ENCODE results near the gene POLG2. TPM values are rescaled to one million over a fixed set of nuclear protein-coding genes. Genes with fewer than 3 reads are reported as not detected.

The POLG2 gene
- total and polyA plus RNA-seq, 2 of the 8 experiments (the other 6 are each of a cell fraction or from before 2014, with no cell fraction given), result 9.7 to 34.3 TPM

DNA sequence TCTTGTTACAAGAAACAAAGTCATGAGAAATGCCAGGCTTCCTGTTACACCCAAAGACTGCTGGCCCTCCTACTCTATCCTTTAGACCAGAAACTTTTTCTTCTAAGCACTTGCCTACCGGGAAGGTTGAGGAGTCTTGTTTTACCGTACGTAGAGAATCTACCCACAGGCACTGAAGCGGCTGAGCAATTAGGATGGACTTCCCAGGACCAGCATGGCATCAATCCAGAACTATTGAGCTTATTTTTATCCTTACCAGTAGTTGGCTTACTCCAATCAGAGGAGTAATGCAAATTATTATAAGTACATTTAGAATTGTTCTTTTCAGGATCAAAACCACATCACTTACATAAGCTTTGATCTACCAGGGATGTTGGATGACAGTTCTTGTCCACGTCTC is 35.6 kb upstream of the POLG2 start (continued):
- TF ChIP-seq EP300 (IDR thresholded peaks at IDR 0.05; ENCODE audit: borderline replicate concordance in 1 of 2, low read depth in 2 of 2, low read length in 2 of 2) (no peak), SIX5 (IDR thresholded peaks at IDR 0.05; ENCODE audit: low read depth, low read length) (no peak), BRCA1 (IDR thresholded peaks at IDR 0.05; ENCODE audit: low read depth, low read length) (no peak), TEAD4 (IDR thresholded peaks at IDR 0.05; ENCODE audit: low read depth, low read length) (no peak), NRF1 (IDR thresholded peaks at IDR 0.05; ENCODE audit: low read depth, low read length) (no peak), TAF7 (optimal IDR thresholded peaks at IDR 0.05; ENCODE audit: borderline replicate concordance, low read depth, low read length) (no peak)
